ENCODE results near the gene ARMC9.
"Not testable (repeated sequence)": the region's sequence is repeated elsewhere in the genome, so short reads cannot be mapped to it uniquely, and the experiment has no call there.

GRCh38 chr2:231401101-231401500 is 202.7 kb downstream of the ARMC9 start:
- not testable (repeated sequence) for TF ChIP-seq POLR2A, CTCF (IDR thresholded peaks at IDR 0.05)

Data from body of pancreas (tissue), 4 donors.